Activated CD4-positive, CD25-positive, alpha-beta regulatory T cell (primary cell): ENCODE measurements around the gene FUOM.

Source experiments
- DNase-seq, 4 experiments: peaks; one replicate each; lab custom pipeline; 2025; lab: John Stamatoyannopoulos, UW

FUOM gene

GRCh38 chr10:133366751-133367150 is 8.9 kb upstream of the FUOM start:
- no peak for DNase-seq

- DNase-seq = no peak
These were observed 8.3 kb upstream of the FUOM start for GRCh38 chr10:133366130-133366478.

GRCh38 chr10:133365461-133366129 is 7.8 kb upstream of the FUOM start:
- DNase-seq = no peak

GRCh38 chr10:133364645-133365431 is 7.0 kb upstream of the FUOM start:
- DNase-seq = no peak

- no peak for DNase-seq
These were observed 5.0 kb upstream of the FUOM start for GRCh38 chr10:133362846-133363245.

GRCh38 chr10:133361773-133362441 is 4.1 kb upstream of the FUOM start:
- DNase-seq = no peak

GRCh38 chr10:133361227-133361626 is 3.4 kb upstream of the FUOM start:
- no peak for DNase-seq

GRCh38 chr10:133359972-133360610 is 2.3 kb upstream of the FUOM start:
- no peak for DNase-seq

GRCh38 chr10:133359554-133359971 is 1.7 kb upstream of the FUOM start:
- no peak for DNase-seq

- DNase-seq = no peak
These were observed 1.1 kb upstream of the FUOM start for GRCh38 chr10:133358925-133359310.

GRCh38 chr10:133358162-133358924 is 524 bp upstream of the FUOM start:
- no peak for DNase-seq

- no peak for DNase-seq
These were observed 1.1 kb downstream of the FUOM start for GRCh38 chr10:133356549-133357284.

GRCh38 chr10:133355991-133356390 is 1.8 kb downstream of the FUOM start:
- DNase-seq = no peak

- no peak for DNase-seq
These were observed 2.6 kb downstream of the FUOM start for GRCh38 chr10:133355266-133355665.

GRCh38 chr10:133354672-133355240 is 3.1 kb downstream of the FUOM start:
- DNase-seq = no peak

GRCh38 chr10:133353988-133354605 is 3.7 kb downstream of the FUOM start:
- DNase-seq = no peak

GRCh38 chr10:133353202-133353959 is 4.4 kb downstream of the FUOM start:
- no peak for DNase-seq

- DNase-seq = no peak
These were observed 6.2 kb downstream of the FUOM start for GRCh38 chr10:133351408-133352318.

GRCh38 chr10:133350950-133351329 is 6.9 kb downstream of the FUOM start:
- no peak for DNase-seq
